OCI-LY1 (cell line): ENCODE results near the gene MACROD1.

Experiments used
- H2AFZ ChIP-seq: fragments of 200-600 bp; sonication (generic), shearing (Covaris generic); 2 replicates; pipeline ENCODE4 v1.6.0; 2014; ENCODE audit warnings: antibody characterized with exemption, mild to moderate bottlenecking, low read length
- H3F3A ChIP-seq: fragments of 200-600 bp; sonication (generic), shearing (Covaris generic); 2 replicates; pipeline ENCODE4 v1.6.0; 2014; ENCODE audit warnings: mild to moderate bottlenecking, antibody characterized with exemption, low read length, moderate library complexity; ENCODE audit not compliant: insufficient read depth
- H3K27ac ChIP-seq: fragments of 200-600 bp; sonication (generic); 2 replicates; pipeline ENCODE4 v1.5.1; 2014; ENCODE audit warnings: low read length, mixed run types, mild to moderate bottlenecking, low read depth; ENCODE audit not compliant: poor library complexity, severe bottlenecking
- H3K27me3 ChIP-seq: fragments of 200-600 bp; sonication (generic); 2 replicates; pipeline ENCODE4 v1.6.0; 2014; ENCODE audit warnings: antibody characterized with exemption, mild to moderate bottlenecking, low read length, moderate library complexity; ENCODE audit not compliant: insufficient read depth
- H3K36me3 ChIP-seq: fragments of 200-600 bp; sonication (generic); 2 replicates; pipeline ENCODE4 v1.6.1; 2014; ENCODE audit warnings: mild to moderate bottlenecking, antibody characterized with exemption, low read length, moderate library complexity, mixed read lengths; ENCODE audit not compliant: insufficient read depth
- H3K4me1 ChIP-seq: fragments of 200-600 bp; sonication (generic); 2 replicates; pipeline ENCODE4 v1.5.1; 2014; ENCODE audit warnings: mild to moderate bottlenecking, low read length, moderate library complexity; ENCODE audit not compliant: insufficient read depth, severe bottlenecking
- H3K4me2 ChIP-seq: fragments of 200-600 bp; sonication (generic), shearing (Covaris generic); 2 replicates; pipeline ENCODE4 v1.6.1; 2014; ENCODE audit warnings: low read length
- H3K4me3 ChIP-seq: fragments of 200-600 bp; sonication (generic); 2 replicates; pipeline ENCODE4 v1.5.1; 2014; ENCODE audit warnings: low read length, low read depth, mild to moderate bottlenecking, mixed read lengths; ENCODE audit not compliant: poor library complexity, severe bottlenecking
- H3K79me2 ChIP-seq: fragments of 200-600 bp; shearing (Covaris generic); 2 replicates; pipeline ENCODE4 v1.6.1; 2016; ENCODE audit warnings: mixed run types, low read length, mixed read lengths; ENCODE audit not compliant: insufficient read depth
- H3K9ac ChIP-seq: fragments of 200-600 bp; sonication (generic), shearing (Covaris generic); 2 replicates; pipeline ENCODE4 v1.6.1; 2014; ENCODE audit warnings: mild to moderate bottlenecking, low read length, mixed read lengths
- H3K9me2 ChIP-seq: fragments of 200-600 bp; sonication (generic), shearing (Covaris generic); 2 replicates; pipeline ENCODE4 v1.6.1; 2014; ENCODE audit warnings: low read depth, mild to moderate bottlenecking, low read length, mixed read lengths
- H3K9me3 ChIP-seq: fragments of 200-600 bp; shearing (Covaris generic); 2 replicates; pipeline ENCODE4 v1.6.1; 2014; ENCODE audit warnings: low read length, mixed read lengths
- H4K20me1 ChIP-seq: fragments of 200-600 bp; sonication (generic), shearing (Covaris generic); 2 replicates; pipeline ENCODE4 v1.6.0; 2016; ENCODE audit warnings: mild to moderate bottlenecking, low read length; ENCODE audit not compliant: insufficient read depth
- EZH2 ChIP-seq: fragments of 200-600 bp; sonication (generic), shearing (Covaris generic); IDR thresholded peaks from 2 replicates; pipeline ENCODE4 v1.8.0; 2017; ENCODE audit warnings: borderline replicate concordance, mixed run types, mild to moderate bottlenecking, antibody characterized with exemption, low read length, moderate library complexity, mixed read lengths
- TF ChIP-seq, protein P1 (sequence below): fragments of 200-600 bp; sonication (generic), shearing (Covaris generic); IDR thresholded peaks from 2 replicates; pipeline ENCODE4 v1.5.1; 2017; ENCODE audit warnings: mild to moderate bottlenecking, antibody characterized with exemption, low read length, moderate library complexity, mixed read lengths

The MACROD1 gene

GRCh38 chr11:64069401-64070313, 96.3 kb downstream of the MACROD1 start:
- H3K9me2 ChIP-seq: no peaks in the 10 kb centered on the region
- no peak overlapping the region for H3K27ac ChIP-seq
- TF ChIP-seq EZH2: no peak
- TF ChIP-seq, protein P1, sequence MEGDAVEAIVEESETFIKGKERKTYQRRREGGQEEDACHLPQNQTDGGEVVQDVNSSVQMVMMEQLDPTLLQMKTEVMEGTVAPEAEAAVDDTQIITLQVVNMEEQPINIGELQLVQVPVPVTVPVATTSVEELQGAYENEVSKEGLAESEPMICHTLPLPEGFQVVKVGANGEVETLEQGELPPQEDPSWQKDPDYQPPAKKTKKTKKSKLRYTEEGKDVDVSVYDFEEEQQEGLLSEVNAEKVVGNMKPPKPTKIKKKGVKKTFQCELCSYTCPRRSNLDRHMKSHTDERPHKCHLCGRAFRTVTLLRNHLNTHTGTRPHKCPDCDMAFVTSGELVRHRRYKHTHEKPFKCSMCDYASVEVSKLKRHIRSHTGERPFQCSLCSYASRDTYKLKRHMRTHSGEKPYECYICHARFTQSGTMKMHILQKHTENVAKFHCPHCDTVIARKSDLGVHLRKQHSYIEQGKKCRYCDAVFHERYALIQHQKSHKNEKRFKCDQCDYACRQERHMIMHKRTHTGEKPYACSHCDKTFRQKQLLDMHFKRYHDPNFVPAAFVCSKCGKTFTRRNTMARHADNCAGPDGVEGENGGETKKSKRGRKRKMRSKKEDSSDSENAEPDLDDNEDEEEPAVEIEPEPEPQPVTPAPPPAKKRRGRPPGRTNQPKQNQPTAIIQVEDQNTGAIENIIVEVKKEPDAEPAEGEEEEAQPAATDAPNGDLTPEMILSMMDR: no peak
- H3K4me3 ChIP-seq: no peak overlapping the region
- no peaks in the 10 kb centered on the region for H3K4me1 ChIP-seq
- H3K9me3 ChIP-seq: no peaks in the 10 kb centered on the region
- no peak overlapping the region for H3K9ac ChIP-seq
- no peaks in the 10 kb centered on the region for H3K36me3 ChIP-seq
- H2AFZ ChIP-seq: no peak overlapping the region
- H3K4me2 ChIP-seq: no peak overlapping the region
- H3K27me3 ChIP-seq: peaks cover 4% of the 10 kb centered on the region; the same call in 1 of the 2 replicates
- H4K20me1 ChIP-seq: no peaks in the 10 kb centered on the region
- H3F3A ChIP-seq: no peaks in the 10 kb centered on the region
- H3K79me2 ChIP-seq: no peaks in the 10 kb centered on the region

GRCh38 chr11:64068705-64069400, 97.1 kb downstream of the MACROD1 start:
- Histone ChIP-seq H3K36me3 (no peaks in the 10 kb centered on the region), H3K79me2 (no peaks in the 10 kb centered on the region), H3K27me3 (0 out of 2 replicates have a peak, but pooled peaks cover 5% of the 10 kb centered on the region), H2AFZ (no peak overlapping the region), H3K9ac (no peak overlapping the region), H3K9me2 (no peaks in the 10 kb centered on the region), H3K27ac (no peak overlapping the region), H4K20me1 (no peaks in the 10 kb centered on the region), H3K4me2 (no peak overlapping the region), H3K4me1 (no peaks in the 10 kb centered on the region), H3K9me3 (no peaks in the 10 kb centered on the region), H3K4me3 (no peak overlapping the region), H3F3A (no peaks in the 10 kb centered on the region)
- TF ChIP-seq EZH2: no peak
- TF ChIP-seq, protein P1: no peak

- Histone ChIP-seq H4K20me1 (no peaks in the 10 kb centered on the region), H3K4me1 (no peaks in the 10 kb centered on the region), H3K4me2 (no peak overlapping the region), H3K9me2 (no peaks in the 10 kb centered on the region), H3K9me3 (no peaks in the 10 kb centered on the region), H3K4me3 (no peak overlapping the region), H3K9ac (no peak overlapping the region), H3K27me3 (0 out of 2 replicates have a peak, but pooled peaks cover 8% of the 10 kb centered on the region), H3K79me2 (no peaks in the 10 kb centered on the region), H3K27ac (no peak overlapping the region), H3K36me3 (no peaks in the 10 kb centered on the region), H3F3A (no peaks in the 10 kb centered on the region), H2AFZ (no peak overlapping the region)
- TF ChIP-seq EZH2: no peak
- TF ChIP-seq, protein P1: no peak
These were observed 98.5 kb downstream of the MACROD1 start for GRCh38 chr11:64067230-64067993.
